Activated T-helper 1 cell treated with anti-CD3 and anti-CD28 coated beads, Interleukin-12 subunit alpha, Interleukin-12 subunit beta, Interleukin-2, Interleukin-4 antibody, amounts not matched to agents 30 ng/mL and 10 ng/mL and 1 ng/mL, durations not matched to agents 14 hours and 24 hours and 36 hours (primary cell): Measurements from ENCODE around the gene VOPP1. TPM values are rescaled to one million over a fixed set of nuclear protein-coding genes. Genes with fewer than 3 reads are reported as not detected.
"Not testable (repeated sequence)": the region's sequence is repeated elsewhere in the genome, so short reads cannot be mapped to it uniquely, and the experiment has no call there.

Experiments
- DNase-seq: peaks from one replicate; pipeline ENCODE4 v3.0.0; 2021; ENCODE audit warnings: low spot score
- H3K27ac Mint-ChIP-seq: one replicate; pipeline ENCODE4 v1.8.0; 2021; ENCODE audit warnings: mild to moderate bottlenecking, mixed read lengths
- H3K27me3 Mint-ChIP-seq: one replicate; pipeline ENCODE4 v1.8.0; 2022; ENCODE audit warnings: mild to moderate bottlenecking, moderate library complexity, mixed read lengths; ENCODE audit not compliant: insufficient read depth
- H3K36me3 Mint-ChIP-seq: one replicate; pipeline ENCODE4 v1.8.0; 2021; ENCODE audit warnings: low read depth, mixed read lengths
- H3K4me1 Mint-ChIP-seq: one replicate; pipeline ENCODE4 v1.8.0; 2021; ENCODE audit warnings: low read depth, mixed read lengths
- H3K4me3 Mint-ChIP-seq: one replicate; pipeline ENCODE4 v1.8.0; 2021; ENCODE audit warnings: mild to moderate bottlenecking, moderate library complexity, mixed read lengths
- H3K9me3 Mint-ChIP-seq: one replicate; pipeline ENCODE4 v1.8.0; 2021; ENCODE audit warnings: mixed read lengths
- intact Hi-C: fragments of 100-400 bp; cut with micrococcal nuclease; formaldehyde crosslinking; loops from one replicate; pipeline ENCODE4 v1.15.1; 2024
- total RNA-seq: library from RNA; stranded (reverse); gene quantifications from 2 replicates; pipeline ENCODE4 v1.2.3, GENCODE V29; 2022

VOPP1 gene
- total RNA-seq, 1 donor from 2014 or later, result 96.3 TPM

GRCh38 chr7:55518836-55519235 lies 53.5 kb downstream of the VOPP1 start:
- Mint-ChIP-seq H3K9me3 (no peaks in the 10 kb centered on the region), H3K4me3 (no peak overlapping the region), H3K36me3 (peaks cover 48% of the 10 kb centered on the region), H3K27ac (no peak overlapping the region), H3K27me3 (no peaks in the 10 kb centered on the region), H3K4me1 (peaks cover 84% of the 10 kb centered on the region)
- no peak for DNase-seq
- intact Hi-C loops, result no loop called here

DNA sequence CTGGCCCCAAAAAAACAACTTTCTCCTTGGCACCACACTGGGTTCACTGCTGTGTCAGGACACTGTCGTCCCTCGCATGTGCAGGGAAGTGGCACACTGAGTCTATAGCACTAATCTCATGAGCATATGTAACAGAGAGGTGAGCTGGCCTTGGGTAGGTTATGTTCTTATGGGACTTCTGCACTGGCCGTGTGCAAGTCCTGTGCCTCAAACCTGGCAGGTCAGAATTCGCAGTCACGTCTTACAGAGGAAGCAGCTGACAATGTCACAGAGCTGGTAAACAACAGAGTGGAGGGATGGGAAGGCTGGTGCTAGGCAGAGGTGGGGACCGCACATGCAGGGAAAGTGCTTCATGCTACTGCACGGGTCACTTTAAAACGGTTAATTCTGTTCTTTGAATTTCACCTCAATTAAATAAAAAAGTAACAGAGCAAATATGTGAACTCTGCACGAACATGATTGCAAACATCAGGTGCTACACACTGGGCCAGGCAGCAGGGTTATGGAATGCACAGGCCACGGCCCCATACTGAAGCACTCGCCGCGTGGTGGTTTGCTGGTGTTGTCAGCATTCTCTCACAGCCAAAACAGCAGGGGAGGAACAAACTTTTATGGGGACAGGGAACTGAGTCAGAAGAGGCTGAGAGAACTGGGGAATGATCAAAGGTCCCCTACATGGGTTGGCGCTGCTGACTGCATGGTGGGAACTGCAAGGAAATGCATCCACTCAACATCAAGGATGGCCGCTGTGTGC lies 54.2 kb downstream of the VOPP1 start:
- intact Hi-C loops, result loop anchor here (1.0 kb wide), 3 partner anchors 10 to 53 kb away; no protein-coding TSS in a partner anchor
- peaks cover 51% of the 10 kb centered on the region for H3K36me3 Mint-ChIP-seq
- H3K9me3 Mint-ChIP-seq, result no peaks in the 10 kb centered on the region
- peak overlapping the region; percentile 49 for H3K27ac Mint-ChIP-seq
- no peak for DNase-seq
- H3K4me1 Mint-ChIP-seq, result peaks cover 84% of the 10 kb centered on the region
- H3K27me3 Mint-ChIP-seq, result no peaks in the 10 kb centered on the region
- no peak overlapping the region for H3K4me3 Mint-ChIP-seq

- peak; percentile 41 for DNase-seq
- peaks cover 57% of the 10 kb centered on the region for H3K36me3 Mint-ChIP-seq
- H3K9me3 Mint-ChIP-seq, result no peaks in the 10 kb centered on the region
- peak overlapping the region; percentile 19 for H3K4me3 Mint-ChIP-seq
- peak overlapping the region; percentile 70 for H3K27ac Mint-ChIP-seq
- intact Hi-C loops, result loop anchor here (1.0 kb wide), 3 partner anchors 9 to 54 kb away; no protein-coding TSS in a partner anchor
- H3K27me3 Mint-ChIP-seq, result no peaks in the 10 kb centered on the region
- peaks cover 78% of the 10 kb centered on the region for H3K4me1 Mint-ChIP-seq
Measured at GRCh38 chr7:55517191-55517633, 55.1 kb downstream of the VOPP1 start.

- Mint-ChIP-seq H3K9me3 (no peaks in the 10 kb centered on the region), H3K36me3 (peaks cover 59% of the 10 kb centered on the region), H3K4me3 (peak overlapping the region; percentile 30), H3K4me1 (peaks cover 79% of the 10 kb centered on the region), H3K27me3 (no peaks in the 10 kb centered on the region), H3K27ac (peak overlapping the region; percentile 76)
- no peak for DNase-seq
- intact Hi-C loops, result no loop called here
Measured at GRCh38 chr7:55516409-55516808, 55.9 kb downstream of the VOPP1 start.

DNA sequence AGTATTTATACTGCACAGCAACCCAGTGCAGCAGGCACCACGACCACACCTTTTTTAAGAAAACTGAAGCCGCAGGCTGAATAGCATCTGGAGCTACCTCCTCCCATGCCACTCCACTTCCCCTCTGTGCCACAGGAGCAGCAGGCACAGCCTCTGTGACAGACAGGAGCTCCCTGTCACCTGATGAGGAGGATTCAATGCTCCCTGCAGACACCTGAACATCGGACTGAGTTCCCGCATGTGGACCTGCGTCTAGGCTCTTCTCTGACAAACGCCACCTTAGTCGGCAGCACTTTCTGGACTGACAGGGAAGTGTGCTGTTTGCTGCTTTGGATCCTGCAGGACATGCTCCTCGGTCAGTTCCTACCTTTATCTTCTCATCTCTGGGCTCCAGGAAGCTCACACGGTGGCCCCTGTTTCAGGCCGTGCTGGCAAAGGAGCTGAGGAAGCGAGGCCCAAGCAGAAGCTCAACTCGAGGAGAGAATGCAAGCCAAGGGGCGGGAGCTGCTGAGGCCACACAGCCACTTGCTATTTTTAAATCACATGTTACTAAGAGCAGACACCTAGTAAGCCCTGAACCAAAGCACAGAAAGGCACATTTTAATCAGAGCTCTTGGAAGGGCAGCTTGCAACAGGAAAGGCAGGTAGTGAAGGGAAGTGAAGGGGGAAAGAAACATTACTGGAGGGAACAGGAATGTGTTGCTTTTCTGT lies 56.6 kb downstream of the VOPP1 start:
- DNase-seq, result no peak
- Mint-ChIP-seq H3K4me1 (peaks cover 79% of the 10 kb centered on the region), H3K27ac (peak overlapping the region; percentile 76), H3K4me3 (peak overlapping the region; percentile 30), H3K36me3 (peaks cover 60% of the 10 kb centered on the region), H3K9me3 (no peaks in the 10 kb centered on the region), H3K27me3 (no peaks in the 10 kb centered on the region)
- intact Hi-C loops, result no loop called here

DNA sequence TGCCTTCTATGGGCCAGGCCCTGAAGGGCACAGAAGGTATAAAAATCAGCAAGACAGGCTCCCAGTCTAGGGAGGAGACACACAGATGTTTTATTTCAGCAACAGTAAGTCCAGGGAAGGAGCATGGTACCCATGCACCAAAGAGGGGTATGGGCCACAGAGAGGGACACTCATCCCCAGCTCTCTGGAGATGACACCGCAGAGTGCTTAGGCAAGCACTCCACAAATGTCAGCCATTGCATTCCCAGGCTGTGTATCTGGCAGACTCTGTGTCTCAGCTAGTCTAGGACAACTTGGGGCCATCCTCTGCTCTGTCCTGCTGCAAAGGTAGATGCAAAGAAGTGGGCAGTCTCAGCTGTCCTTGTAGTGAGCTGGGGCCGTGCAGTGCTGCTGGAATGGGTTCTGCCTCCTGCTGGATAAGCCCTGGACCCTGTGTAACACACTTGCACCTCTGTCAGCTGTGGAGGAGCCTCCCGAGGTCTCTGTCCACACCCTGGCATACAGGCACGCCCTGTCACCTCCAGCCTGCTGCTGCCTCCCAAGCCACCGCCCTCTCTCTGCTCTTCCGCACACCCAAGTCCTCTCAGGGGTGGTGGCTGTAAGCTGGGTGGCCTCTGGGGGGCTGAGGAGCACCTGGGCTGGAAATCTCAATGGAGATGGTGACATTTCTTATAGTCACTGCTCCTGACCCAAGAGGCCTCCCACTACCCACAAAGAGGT lies 57.6 kb downstream of the VOPP1 start:
- peak overlapping the region; percentile 77 for H3K27ac Mint-ChIP-seq
- H3K27me3 Mint-ChIP-seq, result no peaks in the 10 kb centered on the region
- peaks cover 78% of the 10 kb centered on the region for H3K4me1 Mint-ChIP-seq
- no peak for DNase-seq
- no peaks in the 10 kb centered on the region for H3K9me3 Mint-ChIP-seq
- no peak overlapping the region for H3K4me3 Mint-ChIP-seq
- intact Hi-C loops, result no loop called here
- peaks cover 57% of the 10 kb centered on the region for H3K36me3 Mint-ChIP-seq

DNA sequence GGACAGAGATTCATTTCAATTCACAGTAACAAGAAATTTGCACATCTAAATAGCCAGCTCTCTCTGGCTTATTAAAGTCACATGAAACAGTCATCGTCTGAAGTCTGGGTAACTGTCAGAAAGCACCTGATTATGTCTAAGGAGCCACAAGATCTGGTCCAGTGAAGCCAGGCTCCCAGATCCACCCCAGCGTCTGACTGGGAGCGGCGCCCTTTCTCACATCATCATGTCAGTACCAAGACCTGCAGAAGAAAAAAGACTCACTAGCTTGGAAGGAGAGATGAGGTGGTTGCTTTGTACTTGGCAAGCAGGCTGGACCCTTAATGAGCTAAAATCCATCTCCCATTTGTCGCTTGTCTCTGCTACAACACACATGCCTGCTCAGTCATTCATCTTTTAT lies 58.4 kb downstream of the VOPP1 start:
- no peak for DNase-seq
- intact Hi-C loops, result no loop called here
- no peak overlapping the region for H3K4me3 Mint-ChIP-seq
- peaks cover 77% of the 10 kb centered on the region for H3K4me1 Mint-ChIP-seq
- peak overlapping the region; percentile 77 for H3K27ac Mint-ChIP-seq
- peaks cover 55% of the 10 kb centered on the region for H3K36me3 Mint-ChIP-seq
- H3K27me3 Mint-ChIP-seq, result no peaks in the 10 kb centered on the region
- no peaks in the 10 kb centered on the region for H3K9me3 Mint-ChIP-seq

DNA sequence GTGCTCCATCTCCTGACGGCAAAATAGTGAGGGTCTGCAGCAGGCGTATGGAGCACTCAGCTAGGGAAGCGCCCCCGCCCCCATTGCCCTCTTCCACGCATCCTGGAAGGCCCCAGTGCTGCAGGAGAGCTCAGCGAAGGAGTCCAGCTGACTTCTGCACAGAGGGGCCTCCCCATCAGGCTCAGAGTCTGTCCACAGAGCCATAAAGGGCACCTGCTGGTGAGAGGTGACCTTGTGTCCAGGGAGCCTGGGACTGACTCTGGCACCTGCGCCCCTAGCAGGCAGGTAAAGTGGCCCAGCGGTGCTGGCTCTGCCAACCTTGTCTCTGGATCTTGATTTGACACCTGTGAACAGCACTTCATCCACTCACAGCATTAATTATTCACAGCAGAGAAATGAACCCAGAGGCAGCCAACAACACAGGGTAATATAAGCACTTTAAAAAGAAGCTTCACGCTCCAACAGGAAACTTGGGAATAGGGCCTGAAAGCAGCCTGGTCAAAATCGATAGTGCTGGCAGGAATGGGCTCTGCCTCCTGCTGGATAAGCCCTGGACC lies 59.6 kb downstream of the VOPP1 start:
- Mint-ChIP-seq H3K27me3 (no peaks in the 10 kb centered on the region), H3K9me3 (no peaks in the 10 kb centered on the region), H3K36me3 (peaks cover 48% of the 10 kb centered on the region), H3K4me1 (peaks cover 77% of the 10 kb centered on the region), H3K27ac (no peak overlapping the region), H3K4me3 (no peak overlapping the region)
- DNase-seq, result no peak
- intact Hi-C loops, result no loop called here

DNA sequence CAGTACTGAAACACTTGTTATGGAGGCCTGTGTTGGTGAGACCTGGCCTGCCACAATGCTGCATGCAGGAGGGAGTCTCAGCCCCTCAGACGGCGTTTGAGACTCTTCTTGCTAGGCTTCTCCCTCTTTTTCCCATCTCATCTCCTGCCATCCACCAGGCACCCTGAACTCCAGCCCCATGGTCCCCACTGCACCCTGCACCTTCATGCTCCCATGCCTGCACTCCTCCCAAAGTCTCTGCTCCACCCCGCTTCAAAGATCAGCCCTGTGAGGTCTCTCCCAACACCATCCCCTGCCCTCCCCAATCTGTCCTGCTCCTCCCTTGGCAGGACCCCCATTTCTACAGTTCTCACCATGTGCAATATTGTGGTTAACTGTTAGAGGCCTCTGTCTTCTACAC lies 61.7 kb downstream of the VOPP1 start:
- Mint-ChIP-seq H3K27ac (peak overlapping the region; percentile 11), H3K9me3 (no peaks in the 10 kb centered on the region), H3K36me3 (peaks cover 37% of the 10 kb centered on the region), H3K27me3 (no peaks in the 10 kb centered on the region), H3K4me1 (peaks cover 70% of the 10 kb centered on the region), H3K4me3 (no peak overlapping the region)
- intact Hi-C loops, result no loop called here
- no peak for DNase-seq

DNA sequence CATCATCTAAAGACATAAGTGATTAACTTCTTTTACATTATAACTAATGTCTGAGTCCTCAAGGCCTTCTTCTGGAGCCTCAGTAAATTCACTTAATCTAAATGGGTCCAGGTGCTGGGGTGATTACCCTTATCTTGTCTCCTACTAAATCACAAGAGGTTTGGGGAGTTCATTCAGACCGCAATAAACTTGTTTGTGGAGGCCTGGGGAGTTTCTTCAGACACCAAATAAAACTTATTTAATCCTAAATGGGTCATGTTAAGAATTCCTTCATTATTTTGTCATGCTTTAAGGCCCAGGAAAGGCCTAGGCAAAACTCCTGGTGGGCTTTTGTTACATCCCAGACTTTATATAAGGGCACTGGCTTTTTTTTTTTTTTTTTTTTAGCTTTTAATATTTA lies 62.1 kb downstream of the VOPP1 start:
- H3K27me3 Mint-ChIP-seq, intact Hi-C loops, H3K4me3 Mint-ChIP-seq, DNase-seq, H3K27ac Mint-ChIP-seq, H3K9me3 Mint-ChIP-seq: not testable (repeated sequence)
- peaks cover 38% of the 10 kb centered on the region for H3K36me3 Mint-ChIP-seq
- H3K4me1 Mint-ChIP-seq, result peaks cover 70% of the 10 kb centered on the region

DNA sequence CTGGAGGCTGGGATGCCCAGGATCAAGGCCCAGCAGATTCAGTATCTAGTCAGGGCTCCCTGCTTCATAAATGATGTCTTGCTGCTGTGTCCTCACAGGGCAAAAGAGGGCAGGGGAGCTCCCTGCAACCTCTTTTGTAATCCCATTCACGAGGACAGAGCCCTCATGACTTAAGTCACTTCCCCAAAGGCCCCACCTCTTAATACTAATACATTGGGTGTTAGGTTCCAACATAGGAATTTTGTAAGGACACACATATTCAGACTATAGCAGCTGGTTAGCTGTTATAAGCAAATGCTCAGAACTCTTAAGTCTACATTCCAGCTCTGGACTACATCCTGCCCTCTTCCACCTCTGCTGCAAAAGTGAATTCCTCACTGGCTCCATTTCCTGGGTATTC lies 63.0 kb downstream of the VOPP1 start:
- no peak for DNase-seq
- Mint-ChIP-seq H3K4me3 (no peak overlapping the region), H3K27me3 (no peaks in the 10 kb centered on the region), H3K9me3 (no peaks in the 10 kb centered on the region), H3K27ac (peak overlapping the region; percentile 64), H3K36me3 (peaks cover 45% of the 10 kb centered on the region), H3K4me1 (peaks cover 76% of the 10 kb centered on the region)
- intact Hi-C loops, result loop anchor here (2.0 to 5.0 kb wide), 3 partner anchors 42 to 77 kb away; no protein-coding TSS in a partner anchor

- H3K4me3 Mint-ChIP-seq, result no peak overlapping the region
- no peak for DNase-seq
- H3K27ac Mint-ChIP-seq, result peak overlapping the region; percentile 37
- H3K36me3 Mint-ChIP-seq, result peaks cover 44% of the 10 kb centered on the region
- H3K9me3 Mint-ChIP-seq, result no peaks in the 10 kb centered on the region
- H3K4me1 Mint-ChIP-seq, result peaks cover 75% of the 10 kb centered on the region
- intact Hi-C loops, result loop anchor here (1.0 to 5.0 kb wide), 6 partner anchors 9 to 199 kb away; no protein-coding TSS in a partner anchor
- H3K27me3 Mint-ChIP-seq, result no peaks in the 10 kb centered on the region
Measured at GRCh38 chr7:55508221-55509011, 63.9 kb downstream of the VOPP1 start.
